Measurements from ENCODE around the gene ATAD1.
"Not testable (repeated sequence)": the region's sequence is repeated elsewhere in the genome, so short reads cannot be mapped to it uniquely, and the experiment has no call there.

Gene ATAD1, protein sequence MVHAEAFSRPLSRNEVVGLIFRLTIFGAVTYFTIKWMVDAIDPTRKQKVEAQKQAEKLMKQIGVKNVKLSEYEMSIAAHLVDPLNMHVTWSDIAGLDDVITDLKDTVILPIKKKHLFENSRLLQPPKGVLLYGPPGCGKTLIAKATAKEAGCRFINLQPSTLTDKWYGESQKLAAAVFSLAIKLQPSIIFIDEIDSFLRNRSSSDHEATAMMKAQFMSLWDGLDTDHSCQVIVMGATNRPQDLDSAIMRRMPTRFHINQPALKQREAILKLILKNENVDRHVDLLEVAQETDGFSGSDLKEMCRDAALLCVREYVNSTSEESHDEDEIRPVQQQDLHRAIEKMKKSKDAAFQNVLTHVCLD

DNA sequence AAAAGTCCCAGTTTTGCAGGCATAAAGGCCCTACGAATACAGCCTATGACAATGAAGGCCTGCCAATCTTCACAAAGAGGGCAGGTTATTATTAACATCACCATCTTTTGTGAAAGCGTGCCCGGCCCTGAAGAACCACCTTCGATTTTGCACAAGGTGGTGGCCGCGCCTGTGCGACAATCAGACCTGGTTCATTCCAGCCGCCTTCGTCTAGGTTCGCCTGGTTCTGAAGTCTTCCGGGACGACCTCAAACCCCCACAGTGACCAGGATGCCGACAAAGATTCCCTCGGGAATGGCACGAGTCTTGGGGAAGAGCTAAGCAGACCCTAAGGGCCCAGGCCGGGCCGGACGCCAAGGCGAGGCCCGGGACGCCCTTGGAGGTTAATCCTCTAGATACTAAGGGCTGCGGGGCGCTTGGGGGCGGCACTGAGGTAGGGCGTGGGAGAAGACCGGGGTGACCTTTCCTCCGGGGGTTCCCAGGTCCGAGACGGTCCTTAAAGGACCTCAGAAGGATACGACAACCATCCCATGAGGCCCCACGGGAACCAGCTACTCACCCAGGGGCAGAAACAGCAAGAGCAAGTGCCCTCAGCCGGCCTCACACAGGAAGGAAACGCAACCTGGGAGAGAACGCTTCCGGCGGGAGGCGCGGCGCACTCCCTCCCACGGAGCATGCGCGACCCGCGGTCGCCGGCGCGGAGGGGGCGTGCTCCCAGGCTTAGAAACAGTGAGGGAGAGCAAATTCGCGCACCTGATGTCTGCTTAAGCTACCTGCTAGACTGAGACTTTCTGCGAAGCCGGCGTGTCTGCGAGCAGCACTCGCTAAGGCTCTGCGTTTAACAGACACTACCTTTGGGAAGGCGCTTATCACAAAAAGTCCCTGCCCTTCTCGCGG is at the start of gene ATAD1:
Gene ATAD1 (minus strand): TSS at position 618 of the 896 bp plus-strand sequence. CDS start 3,627 bp downstream, outside the sequence.
- DNase-seq (ENCODE audit: low read depth in 2 of 2): peak; percentile 75 to 84

DNA sequence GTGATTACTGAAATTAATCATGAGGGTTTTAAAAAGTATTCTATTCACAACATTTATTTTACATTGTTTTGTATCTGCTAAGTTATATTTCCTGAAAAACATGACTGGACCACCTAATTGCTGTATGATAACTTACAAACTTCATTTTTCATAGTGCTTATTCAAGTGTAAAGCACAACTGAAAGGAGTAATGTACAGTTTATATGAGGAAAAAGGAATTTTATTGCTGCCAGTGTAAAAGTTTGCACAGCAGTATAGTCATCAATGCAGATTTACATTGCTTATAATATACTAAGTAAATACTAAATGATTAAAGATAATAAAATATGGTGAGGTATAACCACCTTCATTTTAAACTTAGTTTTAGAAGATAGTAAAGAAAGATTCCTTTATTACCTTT is 49.4 kb upstream of the ATAD1 start:
- DNase-seq (ENCODE audit: low read depth in 2 of 2): no peak

DNA sequence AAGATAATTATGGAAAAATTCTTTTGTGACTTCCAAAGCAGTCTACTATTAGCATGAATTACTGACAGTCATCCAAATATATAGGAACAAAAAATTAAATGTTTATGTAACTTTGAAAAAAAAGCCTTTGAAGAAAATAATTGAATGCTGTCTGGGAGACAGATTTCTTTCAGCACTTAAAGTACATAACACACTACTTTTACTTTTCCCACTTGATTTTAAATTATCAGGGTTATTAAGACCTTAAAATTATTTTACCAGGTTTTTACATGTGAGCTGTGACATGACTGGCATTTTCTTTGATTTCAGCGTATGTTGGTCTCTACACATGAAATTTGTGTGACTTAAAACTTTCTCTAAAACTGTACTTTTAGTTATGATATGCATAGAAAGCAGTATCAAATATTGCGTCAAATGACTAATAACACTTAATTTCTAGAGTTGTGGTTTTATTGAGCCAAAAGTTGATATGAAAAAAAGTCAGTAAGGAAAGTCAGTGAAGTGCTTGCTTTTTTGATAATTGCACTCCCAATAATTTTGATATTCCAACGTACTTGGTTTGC is 48.5 kb upstream of the ATAD1 start:
- DNase-seq (ENCODE audit: low read depth in 2 of 2): no peak

DNA sequence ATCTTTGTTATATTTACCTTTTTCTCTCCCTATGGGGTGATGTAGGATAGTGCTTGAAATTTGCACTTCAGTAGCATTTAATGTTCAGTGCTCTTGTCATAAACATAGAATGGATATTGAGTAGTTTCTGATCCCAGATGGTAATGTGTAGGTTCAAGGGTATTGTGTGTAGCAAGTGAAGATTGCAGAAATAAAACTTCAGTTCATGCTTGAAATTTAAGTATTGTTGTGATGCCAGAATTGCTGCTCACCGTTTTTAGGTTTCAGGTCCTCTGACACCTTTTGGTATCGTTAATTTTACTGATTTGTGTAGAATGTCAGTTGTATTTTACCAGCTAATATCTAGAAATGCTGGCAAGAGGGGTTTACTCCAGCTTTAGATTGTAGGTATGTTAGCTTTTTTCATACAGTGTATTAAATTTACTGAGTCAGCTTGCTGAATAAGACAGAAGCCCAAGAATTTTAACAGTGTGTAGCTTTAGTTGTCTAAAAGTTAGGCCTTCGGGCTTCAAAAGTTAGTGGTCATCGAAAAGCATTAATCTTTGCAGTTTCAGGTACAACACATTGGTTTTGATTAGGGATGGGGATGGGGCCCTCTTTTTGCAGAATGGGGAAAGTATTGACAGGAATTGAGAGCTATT is 47.3 kb upstream of the ATAD1 start:
- no peak for DNase-seq (ENCODE audit: low read depth in 2 of 2)

DNA sequence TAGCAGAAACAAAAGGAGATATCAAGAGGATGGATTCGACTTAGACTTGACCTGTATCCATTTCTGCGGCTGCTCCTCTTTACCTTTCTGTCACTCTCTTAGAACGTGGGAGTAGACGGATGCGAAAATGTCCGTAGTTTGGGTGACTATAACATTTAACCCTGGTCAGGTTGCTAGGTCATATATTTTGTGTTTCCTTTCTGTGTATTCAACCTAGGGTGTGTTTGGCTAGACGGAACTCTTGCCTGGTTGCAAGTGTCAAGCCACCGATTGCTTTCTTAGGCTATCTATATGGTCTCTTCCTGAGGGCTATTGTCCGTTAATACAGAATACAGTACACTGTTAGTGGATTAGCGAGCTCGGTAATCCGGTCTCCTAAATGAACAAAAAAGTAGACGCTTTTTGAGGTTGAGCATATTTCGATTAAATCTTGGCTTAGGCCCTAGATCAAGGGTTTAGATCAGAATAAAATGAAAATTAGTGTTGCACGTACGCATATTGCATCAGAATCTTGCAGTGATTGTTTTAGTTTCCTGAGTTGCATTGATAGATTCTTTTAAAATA is 46.6 kb upstream of the ATAD1 start:
- no peak for DNase-seq (ENCODE audit: low read depth in 2 of 2)

DNA sequence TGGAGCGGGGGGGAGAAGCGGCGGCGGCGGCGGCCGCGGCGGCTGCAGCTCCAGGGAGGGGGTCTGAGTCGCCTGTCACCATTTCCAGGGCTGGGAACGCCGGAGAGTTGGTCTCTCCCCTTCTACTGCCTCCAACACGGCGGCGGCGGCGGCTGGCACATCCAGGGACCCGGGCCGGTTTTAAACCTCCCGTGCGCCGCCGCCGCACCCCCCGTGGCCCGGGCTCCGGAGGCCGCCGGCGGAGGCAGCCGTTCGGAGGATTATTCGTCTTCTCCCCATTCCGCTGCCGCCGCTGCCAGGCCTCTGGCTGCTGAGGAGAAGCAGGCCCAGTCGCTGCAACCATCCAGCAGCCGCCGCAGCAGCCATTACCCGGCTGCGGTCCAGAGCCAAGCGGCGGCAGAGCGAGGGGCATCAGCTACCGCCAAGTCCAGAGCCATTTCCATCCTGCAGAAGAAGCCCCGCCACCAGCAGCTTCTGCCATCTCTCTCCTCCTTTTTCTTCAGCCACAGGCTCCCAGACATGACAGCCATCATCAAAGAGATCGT is 46.0 kb upstream of the ATAD1 start:
- DNase-seq (ENCODE audit: low read depth in 2 of 2): peak; percentile 9 to 11

DNA sequence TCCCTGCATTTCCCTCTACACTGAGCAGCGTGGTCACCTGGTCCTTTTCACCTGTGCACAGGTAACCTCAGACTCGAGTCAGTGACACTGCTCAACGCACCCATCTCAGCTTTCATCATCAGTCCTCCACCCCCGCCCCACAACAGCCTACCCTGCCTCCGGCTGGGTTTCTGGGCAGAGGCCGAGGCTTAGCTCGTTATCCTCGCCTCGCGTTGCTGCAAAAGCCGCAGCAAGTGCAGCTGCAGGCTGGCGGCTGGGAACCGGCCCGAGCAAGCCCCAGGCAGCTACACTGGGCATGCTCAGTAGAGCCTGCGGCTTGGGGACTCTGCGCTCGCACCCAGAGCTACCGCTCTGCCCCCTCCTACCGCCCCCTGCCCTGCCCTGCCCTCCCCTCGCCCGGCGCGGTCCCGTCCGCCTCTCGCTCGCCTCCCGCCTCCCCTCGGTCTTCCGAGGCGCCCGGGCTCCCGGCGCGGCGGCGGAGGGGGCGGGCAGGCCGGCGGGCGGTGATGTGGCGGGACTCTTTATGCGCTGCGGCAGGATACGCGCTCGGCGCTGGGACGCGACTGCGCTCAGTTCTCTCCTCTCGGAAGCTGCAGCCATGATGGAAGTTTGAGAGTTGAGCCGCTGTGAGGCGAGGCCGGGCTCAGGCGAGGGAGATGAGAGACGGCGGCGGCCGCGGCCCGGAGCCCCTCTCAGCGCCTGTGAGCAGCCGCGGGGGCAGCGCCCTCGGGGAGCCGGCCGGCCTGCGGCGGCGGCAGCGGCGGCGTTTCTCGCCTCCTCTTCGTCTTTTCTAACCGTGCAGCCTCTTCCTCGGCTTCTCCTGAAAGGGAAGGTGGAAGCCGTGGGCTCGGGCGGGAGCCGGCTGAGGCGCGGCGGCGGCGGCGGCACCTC is 45.3 kb upstream of the ATAD1 start, which contains the start of the genes KLLN and PTEN:
Gene KLLN (minus strand): TSS at position 481 of the 891 bp plus-strand sequence. CDS start 1,046 bp downstream, outside the sequence.
Gene PTEN (plus strand): TSS at position 573 of the 891 bp plus-strand sequence. CDS start 845 bp downstream, outside the sequence.
- peak; percentile 70 to 73 for DNase-seq (ENCODE audit: low read depth in 2 of 2)

DNA sequence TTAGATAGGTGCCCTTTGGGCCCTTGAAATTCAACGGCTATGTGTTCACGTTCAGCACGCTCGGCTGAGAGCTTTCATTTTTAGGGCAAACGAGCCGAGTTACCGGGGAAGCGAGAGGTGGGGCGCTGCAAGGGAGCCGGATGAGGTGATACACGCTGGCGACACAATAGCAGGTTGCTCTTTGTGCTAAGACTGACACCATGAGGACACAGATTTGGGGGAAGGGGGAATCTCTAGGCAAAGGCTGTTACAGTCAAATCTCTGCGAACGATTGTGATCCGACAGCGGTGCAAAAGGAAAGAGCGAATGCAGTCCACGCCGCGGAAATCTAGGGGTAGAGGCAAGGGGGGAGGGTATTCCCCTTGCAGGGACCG is 44.6 kb upstream of the ATAD1 start:
- peak in 1 of 2 donors; percentile 40 for DNase-seq (ENCODE audit: low read depth in 2 of 2)

DNA sequence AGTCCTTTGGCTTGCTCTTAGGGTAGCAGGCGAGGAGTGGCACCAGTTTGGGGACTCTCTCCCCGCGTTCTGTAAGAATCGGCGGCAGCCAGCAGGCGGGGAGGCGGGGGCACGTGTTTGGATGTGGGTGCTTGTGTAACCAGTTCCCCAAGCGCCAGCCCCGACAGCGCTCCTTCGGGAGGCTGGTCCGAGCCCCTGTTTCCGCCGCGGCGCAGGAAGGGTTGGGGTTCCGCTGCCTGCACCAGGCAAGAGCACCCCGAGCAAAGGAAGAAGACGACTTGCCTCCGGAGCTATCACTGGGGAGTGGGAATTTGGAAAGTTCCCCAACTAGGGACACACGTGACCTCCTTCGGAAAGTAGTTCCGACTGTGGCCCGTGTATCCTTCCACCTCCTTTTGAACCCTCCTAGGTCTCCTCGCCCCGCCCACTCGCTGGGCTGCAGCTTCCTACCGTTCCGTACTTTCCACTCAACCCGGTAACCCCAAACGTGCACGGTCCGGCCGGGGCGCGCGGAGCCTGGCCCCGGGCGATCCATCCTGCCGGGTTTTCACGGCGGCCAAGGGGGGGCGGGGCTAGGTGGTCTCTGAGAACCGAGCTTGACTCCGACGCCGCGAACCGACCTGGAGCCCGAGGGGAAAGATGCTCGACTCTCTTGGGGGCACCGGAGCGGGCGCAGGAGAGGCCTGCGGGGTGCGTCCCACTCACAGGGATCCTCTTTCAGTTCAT is 44.1 kb upstream of the ATAD1 start:
- DNase-seq (ENCODE audit: low read depth in 2 of 2): peak; percentile 88 to 92

DNA sequence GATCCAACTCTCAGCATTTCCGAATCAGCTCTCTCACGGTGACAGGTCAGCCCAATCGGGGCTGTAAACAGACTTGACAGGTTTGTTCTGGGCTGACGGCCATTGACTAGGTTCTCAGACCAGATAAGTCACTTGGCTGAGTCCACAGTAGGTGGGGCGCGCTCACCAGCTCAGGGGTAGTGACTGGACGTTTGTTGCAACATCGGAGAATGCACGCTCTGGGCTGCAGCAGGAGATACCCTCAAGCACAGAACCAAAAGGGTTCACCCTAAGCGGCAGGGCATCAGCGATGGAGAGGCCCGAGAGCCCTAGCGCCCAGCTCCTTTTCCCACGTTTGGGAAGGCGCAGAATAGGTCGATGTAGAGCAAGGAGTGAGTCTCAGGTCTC is 43.5 kb upstream of the ATAD1 start:
- peak; percentile 1 to 20 for DNase-seq (ENCODE audit: low read depth in 2 of 2)

DNA sequence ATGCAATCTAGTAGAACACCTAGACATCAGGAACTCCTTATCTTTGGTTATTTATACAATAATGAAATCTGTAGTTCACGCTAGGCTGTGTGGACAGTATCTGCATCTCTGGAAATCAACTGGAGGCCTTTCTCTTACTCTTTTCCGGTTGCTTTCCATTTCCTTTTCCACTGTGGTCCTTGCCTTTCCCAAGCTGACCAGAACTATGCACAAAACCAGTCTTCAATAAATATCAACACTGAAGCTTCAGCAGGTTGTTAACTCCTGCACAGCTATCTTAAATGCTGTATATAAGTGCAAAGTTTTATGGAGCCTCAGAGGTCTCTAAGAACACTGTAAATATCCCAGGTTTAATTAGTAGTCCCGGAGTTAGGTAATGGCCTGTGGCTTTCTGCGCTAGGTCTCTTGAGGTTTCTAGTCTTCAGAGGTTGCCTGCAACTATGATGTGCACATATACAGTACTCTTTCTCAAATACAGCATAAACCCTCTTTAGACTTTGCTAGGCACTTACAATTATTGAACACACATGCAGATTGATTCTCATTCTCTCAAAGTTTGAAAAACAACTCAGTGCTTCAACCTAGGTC is 42.9 kb upstream of the ATAD1 start:
- no peak for DNase-seq (ENCODE audit: low read depth in 2 of 2)

DNA sequence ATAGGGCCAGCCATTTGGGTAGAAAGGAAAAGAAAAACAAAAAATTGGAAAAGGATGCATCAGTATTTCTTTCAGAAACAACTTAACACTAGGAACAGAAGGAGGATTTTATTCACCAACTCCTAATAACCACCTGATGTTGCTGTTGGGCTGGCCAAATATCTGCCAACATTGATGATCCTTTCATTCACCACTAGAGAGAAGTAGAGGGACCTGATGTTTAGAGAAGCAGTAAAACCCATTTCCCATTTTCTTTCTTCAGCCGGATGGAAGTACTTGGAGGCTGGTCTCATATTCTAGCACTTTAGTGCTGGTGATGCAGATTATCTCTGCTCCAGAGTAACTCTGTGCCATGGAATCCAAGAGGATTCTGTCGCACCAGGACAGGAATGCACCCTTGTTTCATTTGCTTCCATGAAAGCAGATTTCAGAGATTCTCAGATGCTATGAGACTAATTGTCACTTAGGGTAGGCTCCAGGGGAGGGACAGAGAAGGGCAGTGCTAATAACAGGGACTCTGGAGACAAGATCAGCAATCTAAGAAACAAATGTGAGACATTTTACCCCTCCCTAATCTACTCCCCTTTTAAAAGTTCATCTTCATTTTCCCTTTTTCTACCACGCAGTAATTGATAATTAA is 42.2 kb upstream of the ATAD1 start:
- DNase-seq (ENCODE audit: low read depth in 2 of 2): no peak

DNA sequence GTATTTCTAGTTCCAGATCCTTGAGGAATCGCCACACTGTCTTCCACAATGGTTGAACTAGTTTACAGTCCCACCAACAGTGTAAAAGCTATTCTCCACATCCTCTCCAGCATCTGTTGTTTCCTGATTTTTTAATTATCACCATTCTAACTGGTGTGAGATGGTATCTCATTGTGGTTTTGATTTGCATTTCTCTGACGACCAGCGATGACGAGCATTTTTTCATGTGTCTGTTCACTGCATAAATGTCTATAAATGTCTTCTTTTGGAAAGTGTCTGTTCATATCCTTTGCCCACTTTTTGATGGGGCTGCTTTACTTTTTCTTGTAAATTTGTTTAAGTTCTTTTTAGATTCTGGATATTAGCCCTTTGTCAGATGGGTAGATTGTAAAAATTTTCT is 37.6 kb upstream of the ATAD1 start:
- not testable (repeated sequence) for DNase-seq (ENCODE audit: low read depth in 2 of 2)

DNA sequence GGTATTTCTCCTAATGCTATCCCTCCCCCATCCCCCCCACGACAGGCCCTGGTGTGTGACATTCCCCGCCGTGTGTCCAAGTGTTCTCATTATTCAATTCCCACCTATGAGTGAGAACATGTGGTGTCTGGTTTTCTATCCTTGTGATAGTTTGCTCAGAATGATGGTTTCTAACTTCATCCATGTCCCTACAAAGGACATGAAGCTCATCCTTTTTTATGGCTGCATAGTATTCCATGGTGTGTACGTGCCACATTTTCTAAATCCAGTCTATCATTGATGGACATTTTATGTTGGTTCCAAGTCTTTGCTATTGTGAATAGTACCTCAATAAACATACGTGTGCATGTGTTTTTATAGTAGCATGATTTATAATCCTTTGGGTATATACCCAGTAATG is 37.2 kb upstream of the ATAD1 start:
- not testable (repeated sequence) for DNase-seq (ENCODE audit: low read depth in 2 of 2)

DNA sequence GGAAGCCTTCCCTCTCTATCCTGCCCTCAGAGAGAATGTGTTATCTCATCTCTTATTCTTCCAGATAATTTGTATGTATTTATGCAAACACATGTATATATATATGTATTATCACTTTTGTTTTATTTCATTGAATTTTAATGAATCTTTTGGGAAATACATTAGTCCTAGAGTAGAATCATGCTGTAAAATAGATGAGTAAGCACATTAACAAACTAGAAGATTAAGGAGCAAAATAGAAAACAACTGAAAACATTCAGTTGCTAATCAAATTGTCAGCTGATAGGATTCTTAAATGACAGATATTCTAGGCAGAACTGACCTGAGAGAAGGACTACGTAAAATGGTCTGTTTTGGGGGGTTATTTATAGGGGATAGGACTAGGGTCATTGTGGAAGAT is 34.1 kb upstream of the ATAD1 start:
- DNase-seq (ENCODE audit: low read depth in 2 of 2): no peak

DNA sequence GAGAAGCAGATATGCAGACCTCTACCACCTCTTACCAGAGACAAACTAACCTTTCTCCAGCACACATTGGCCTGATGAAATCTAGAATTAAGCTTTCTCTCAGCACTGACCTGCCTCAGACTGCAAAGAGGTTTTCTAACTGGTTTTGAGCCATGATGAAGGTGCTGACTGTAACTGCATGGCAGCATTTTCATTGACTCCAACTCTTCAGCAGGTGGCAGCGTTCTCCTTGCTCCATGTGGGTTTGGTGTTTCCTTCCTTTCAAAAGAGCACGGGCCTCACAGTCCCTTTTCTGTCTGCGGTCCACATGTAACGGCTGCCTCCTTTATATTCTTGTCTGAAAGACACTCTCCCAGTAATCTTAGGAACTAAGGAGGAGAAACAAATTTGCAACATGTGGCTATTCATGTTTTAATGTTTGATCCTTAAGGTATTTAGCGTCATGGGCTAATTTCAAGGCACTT is 32.7 kb upstream of the ATAD1 start:
- DNase-seq (ENCODE audit: low read depth in 2 of 2): peak; percentile 15

DNA sequence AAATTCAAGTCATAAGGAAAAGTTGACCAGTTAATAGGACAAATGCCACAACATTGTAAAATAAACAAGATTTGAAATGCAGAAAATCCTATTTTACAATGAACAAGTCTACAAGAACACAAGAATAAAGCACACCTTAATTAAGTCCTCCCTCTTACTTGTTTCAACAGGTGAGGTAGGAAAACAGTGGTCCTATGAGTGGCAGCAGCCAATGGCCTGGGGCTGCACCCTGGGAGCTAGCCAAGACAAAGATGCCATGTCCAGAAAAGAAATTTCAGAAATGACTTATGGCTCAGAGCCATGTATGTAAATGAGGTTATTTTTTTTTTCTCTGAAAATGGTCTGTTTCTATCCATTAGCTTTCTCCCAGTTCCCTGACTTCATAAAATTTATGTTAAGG is 31.0 kb upstream of the ATAD1 start:
- no peak for DNase-seq (ENCODE audit: low read depth in 2 of 2)

DNA sequence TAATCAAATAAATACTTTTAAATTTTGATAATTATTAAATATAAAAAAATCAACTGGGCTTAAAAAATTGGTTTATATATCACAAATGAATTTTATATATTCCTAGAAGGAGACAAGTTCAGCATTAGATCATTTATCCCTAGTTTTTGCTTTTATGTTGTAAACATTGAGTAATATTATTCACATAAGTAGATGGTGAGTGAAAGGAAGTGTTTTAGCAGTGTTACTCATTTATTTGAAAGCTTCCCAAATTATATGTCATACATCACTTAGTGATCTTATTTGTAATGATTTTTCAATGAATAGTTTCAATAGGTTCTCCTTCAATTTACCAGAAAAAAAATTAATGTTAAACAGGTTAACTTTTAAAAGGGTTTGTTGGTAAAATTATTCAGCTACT is 29.5 kb upstream of the ATAD1 start:
- DNase-seq (ENCODE audit: low read depth in 2 of 2): no peak
